Measurements from ENCODE around the gene TXN.

TXN gene

DNA sequence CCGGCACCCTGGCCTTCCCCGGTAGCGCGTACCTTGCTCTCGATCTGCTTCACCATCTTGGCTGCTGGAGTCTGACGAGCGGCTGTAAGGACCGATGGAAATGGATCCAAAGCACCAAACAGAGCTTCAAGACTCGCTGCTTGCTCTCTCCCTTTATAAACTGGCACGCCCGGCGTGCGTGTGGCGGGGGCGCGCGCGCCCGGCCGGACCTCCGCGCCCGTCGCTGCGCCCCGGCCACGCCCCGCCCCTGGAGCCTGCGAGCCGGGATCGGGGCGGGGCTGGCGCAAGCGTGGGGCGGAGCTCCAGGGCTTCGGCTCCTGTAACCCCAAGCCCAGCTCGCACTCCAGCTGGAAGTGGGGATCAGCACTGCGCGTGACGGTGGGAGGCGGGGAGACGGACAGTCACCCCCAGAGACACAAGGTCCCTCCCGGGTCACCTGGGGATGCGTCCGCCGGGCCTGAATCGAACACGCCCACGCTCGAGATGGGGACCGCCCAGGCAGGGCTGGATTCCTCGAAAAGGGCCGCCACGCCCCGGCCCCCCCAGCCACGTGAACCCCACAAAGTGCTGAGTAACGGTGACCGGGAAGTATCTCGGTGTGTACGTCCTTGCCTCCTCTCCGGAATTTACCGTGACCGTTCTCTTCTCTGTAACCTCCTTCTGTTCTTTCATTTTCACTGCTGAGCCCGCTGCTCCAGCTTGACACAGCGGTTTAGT, at the start of gene TXN:
TXN (minus strand) TSS at position 128 of the 717 bp plus-strand sequence; CDS start at position 56, 72 bp downstream.
- in situ Hi-C loops (cut with MboI; ENCODE audit: low sequenced_read_pairs): no loop called here

DNA sequence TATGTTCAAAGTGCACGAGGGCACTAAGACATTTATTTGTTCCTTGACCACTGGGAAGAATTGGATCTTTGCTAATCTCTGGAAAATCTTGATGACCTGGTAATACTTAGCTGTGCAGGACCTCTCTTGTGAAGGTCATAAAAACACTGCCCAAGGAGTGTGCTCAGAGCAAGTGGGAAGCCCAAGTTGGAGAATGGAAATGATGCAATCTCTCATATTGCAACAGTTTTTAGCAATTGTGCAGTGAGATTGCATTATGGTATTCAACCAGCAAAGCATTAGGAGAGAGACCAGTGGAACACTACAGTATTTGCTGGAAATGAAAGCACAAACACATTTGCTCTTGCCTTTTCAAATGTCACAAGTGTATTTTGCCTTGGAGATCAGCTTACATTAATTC, 46.8 kb upstream of the TXN start:
- in situ Hi-C loops (cut with MboI; ENCODE audit: low sequenced_read_pairs): no loop called here

DNA sequence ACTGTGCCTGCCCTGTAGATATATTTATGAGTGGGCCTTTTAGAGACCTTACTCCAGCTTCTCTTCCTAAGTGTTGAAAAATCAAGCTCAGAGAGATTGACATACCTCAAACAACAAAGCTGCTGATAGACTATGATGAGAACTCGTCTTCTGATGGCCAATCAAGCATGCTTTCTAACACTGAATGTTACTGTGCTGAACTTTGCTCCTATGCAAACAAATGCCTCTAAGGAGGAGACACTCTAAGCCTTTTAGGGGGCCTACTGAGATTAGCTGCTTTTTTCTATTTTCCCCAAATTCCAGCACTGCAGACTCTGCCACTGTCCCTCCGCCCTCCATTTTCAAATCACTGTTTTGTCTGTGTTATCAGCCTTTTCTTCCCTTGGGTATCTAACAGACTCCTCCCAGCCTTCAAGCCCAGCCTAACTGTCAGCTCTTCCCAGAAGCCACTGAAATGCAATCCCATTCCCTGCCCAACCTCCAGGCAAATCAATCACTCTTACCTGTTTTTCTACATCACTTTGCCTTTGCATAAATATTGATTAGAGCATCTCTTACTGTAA, 41.8 kb upstream of the TXN start:
- in situ Hi-C loops (cut with MboI; ENCODE audit: low sequenced_read_pairs): no loop called here

DNA sequence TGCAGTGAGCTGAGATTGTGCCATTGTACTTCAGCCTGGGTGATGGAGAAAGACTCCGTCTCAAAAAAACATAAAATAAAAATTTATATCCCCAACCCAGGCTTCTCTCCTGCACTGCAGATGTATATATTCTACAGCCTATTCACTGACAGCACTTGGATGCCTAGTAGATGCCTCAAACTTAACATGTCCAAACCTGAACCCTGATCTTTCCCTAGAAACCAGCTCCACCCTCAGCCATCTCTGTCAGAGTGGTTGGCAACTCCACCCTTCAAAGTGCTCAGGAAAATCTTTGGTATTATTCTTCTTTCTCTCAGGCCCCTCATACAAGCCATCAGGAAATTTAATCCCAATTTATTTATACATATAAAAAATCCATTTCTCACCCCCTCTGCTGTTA, 36.9 kb upstream of the TXN start:
- in situ Hi-C loops (cut with MboI; ENCODE audit: low sequenced_read_pairs): no loop called here

DNA sequence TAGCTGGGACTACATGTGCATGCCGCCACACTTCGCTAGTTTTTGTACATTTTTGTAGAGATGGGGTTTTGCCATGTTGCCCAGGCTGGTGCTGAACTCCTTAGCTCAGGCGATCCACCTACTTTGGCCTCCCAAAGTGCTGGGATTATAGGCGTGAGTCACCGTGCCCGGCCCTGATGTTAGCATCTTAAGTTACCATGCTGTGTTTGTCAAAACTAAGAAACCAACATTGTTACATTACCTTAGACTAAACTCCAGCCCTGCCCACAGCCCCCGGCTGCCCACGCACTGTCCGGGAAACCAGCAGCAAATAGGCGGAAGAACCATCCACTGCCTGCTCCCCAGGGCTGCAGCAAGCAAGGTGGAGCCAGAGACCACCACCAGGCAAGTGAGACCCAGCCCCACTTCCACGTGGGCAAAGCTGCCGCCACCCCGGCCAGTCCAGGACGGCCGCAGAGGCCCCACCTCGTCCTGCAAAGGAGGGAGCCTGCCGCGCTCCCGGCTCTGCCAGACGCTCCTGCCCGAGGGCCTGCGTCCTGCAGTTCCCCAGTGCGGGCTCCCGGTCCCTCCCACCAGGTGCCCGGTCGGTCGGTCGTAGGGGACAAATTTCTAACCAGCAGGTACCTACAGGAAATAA, 35.7 kb upstream of the TXN start:
- in situ Hi-C loops (cut with MboI; ENCODE audit: low sequenced_read_pairs): no loop called here

DNA sequence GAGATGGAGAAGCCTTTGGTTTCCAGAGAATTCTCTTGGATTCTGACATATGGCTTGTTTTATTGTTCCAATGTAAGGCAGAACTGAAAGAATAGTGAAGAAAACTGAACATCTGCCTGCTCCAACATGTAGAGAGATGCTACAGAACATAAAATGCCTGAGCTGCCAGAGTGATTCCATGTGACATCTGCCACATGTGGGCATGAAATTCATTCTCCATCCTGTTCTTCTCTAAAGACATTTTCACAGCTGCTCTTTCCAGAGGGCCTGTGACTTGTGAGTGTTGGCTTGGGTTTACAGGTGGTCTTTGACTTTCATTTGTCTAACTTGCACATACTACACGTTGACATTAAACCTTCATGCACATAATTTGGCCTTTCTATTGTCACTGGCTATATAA, 33.7 kb upstream of the TXN start:
- in situ Hi-C loops (cut with MboI; ENCODE audit: low sequenced_read_pairs): no loop called here

DNA sequence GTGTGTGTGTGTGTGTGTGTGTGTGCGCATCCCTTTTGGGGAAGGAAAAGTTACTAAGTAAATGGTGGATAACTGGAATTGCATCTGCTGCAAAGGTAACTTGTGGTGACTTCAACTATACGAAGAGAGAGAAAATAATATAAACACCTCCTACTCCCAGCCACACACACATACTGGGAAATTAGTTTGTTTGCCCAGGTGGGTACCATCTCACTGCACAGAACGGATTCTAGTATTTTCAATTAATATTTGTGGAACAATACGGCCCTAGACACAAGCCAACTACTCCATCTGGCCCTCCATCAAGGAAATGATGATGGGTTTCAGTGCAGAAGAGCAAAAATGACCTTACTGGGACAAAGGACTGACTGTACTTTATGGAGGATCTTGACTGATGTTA, 32.2 kb upstream of the TXN start:
- in situ Hi-C loops (cut with MboI; ENCODE audit: low sequenced_read_pairs): no loop called here

DNA sequence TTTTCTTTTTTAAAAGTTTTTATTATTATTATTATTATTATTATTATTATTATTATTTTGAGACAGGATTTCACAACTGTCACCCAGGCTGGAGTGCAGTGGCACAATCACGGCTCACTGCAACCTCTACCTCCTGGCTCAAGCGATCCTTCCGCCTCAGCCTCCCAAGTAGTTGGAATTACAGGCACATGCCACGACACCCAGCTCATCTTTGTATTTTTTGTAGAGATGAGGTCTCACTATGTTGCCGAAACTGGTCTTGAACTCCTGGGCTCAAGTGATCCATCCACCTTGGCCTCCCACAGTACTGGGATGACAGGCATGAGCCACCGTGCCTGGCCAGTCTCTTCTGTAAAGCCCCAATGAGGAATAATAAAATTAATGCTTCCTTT, 31.0 kb upstream of the TXN start:
- in situ Hi-C loops (cut with MboI; ENCODE audit: low sequenced_read_pairs): no loop called here

DNA sequence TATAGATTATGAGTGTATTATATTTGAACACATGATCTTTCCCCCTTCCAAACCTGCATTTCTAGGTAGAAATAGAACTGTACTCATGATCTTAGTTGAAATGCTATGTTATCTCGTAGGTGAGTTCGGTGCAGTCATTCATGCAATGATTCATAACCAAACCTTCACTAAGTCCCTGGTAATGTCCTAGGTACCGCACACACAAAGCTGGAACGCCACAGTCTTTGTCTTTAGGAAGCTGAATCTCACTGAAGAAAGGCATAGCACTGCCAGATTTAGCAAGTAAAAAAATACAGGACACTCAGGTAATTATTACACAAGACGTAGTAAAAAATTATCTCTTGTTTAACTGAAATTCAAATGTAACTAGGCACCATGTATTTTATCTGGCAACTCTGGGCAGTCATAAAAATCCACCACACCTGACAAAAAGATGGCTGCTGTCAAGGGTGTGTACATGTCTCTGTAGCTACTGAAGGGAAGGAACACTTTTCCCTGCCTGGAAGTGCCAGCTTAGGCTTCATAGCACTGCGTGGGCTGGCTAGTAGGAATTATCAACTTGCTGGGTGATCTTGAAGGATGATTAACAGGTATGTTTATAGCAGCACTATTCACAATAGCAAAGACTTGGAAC, 28.0 kb upstream of the TXN start:
- in situ Hi-C loops (cut with MboI; ENCODE audit: low sequenced_read_pairs): no loop called here

DNA sequence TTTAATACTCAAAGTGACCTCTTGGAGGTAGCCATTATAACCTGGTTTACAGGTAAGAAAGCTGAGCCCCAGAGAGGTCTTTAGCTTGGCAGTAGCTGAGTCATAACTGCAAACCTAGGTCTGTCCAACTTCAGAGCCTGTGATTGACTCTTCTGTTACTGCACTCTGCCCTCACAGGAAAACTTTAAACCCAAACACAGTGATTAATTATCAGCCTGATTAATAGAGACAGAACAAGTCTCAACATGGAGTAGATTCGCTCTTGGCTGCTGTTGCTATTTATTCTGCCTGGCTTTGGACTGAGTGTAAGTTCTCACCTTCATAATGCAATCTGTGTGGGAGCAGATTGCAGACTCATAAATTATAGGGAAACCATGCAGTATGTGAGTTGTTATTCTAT, 27.4 kb upstream of the TXN start:
- in situ Hi-C loops (cut with MboI; ENCODE audit: low sequenced_read_pairs): no loop called here

DNA sequence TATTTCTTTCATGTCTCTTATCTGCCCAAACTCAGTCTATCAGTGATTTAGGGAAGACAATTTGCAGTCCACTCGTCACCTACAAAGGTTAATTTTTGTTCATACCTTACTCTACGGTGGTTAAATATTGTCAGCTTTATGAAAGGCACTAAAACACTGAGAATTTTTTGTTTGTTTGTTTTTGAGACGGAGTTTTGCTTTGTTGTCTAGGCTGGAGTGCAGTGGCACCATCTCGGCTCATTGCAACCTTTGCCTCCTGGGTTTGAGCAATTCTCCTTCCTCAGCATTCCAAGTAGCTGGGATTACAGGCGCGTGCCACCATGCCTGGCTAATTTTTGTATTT, 26.4 kb upstream of the TXN start:
- in situ Hi-C loops (cut with MboI; ENCODE audit: low sequenced_read_pairs): no loop called here

DNA sequence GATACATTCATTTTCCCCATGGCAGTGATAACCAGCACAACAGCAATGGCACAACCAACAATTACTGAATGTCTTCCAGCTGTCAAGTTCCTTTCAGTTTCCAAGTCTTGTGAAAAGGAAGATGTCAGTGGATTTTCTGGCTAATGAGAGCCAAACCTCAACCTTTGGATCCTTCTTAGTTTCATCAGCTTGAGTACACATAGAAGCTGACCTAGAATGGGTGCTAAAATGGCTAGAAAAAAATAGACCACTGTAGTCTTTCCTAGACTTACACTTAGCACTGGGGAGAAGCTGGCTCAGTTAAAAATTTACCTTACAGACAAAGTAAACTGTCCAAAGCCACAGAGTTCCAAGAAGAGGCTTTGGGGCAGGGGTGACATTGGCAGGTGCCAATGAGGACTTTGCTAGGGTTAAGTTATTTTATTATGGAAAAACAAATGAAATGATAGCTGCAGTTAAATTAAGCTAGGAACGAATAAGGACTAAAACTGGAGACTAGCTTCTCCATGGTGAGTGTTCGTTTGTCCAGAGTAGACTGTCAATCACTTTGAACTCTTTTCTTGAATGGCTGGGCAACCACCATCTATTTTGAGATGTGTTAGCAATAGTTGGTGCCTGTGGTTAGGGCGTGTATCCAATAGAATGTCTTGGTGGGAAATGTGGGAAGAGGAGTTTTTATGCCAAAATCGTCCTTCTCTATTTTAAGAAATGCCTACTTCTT, 25.9 kb upstream of the TXN start:
- in situ Hi-C loops (cut with MboI; ENCODE audit: low sequenced_read_pairs): no loop called here

DNA sequence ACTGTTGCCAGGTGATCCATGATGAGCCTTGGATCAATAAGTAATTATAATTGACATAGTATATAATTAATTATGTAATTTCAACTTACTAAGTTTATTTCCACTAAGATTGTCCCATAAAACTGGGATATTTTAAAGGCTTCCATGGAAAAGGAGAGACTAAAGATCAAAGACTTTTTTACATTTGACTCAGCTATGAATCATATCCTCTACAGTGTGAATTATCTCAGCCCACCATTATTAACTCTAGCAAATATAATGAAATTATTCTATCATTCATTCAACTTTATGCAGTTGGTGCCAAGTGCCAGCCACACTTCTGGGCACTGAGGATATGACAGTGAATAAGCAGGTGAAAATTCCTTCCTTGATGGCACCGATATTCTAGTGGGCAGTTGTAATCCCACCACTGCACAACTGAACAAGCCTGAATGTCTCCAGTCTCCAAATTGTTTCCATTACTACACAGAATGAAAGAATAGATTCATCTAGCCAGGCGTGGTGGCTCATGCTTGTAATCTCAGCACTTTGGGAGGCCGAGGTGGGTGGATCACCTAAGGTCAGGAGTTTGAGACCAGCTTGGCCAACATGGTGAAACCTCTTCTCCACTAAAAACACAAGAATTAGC, 21.9 kb upstream of the TXN start:
- in situ Hi-C loops (cut with MboI; ENCODE audit: low sequenced_read_pairs): no loop called here

DNA sequence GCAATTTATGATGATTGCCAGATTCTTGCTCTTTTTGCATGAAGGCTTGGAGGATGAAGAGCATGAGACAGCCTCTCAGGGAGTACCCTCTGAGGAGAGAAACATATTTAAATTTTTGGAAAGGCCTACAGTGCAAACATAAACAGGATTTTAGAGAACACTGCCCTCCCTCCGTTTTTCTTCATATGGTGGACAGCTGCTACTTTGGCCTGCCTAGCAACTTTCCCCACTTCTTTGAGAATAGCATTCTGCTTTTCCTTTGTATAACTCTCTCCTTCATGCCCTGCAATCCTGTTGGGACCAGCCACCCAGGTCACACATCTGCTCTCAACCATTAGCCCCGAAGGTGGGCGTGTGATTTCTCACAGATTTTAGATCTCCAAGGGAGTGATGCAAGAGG, 20.5 kb upstream of the TXN start:
- in situ Hi-C loops (cut with MboI; ENCODE audit: low sequenced_read_pairs): no loop called here

DNA sequence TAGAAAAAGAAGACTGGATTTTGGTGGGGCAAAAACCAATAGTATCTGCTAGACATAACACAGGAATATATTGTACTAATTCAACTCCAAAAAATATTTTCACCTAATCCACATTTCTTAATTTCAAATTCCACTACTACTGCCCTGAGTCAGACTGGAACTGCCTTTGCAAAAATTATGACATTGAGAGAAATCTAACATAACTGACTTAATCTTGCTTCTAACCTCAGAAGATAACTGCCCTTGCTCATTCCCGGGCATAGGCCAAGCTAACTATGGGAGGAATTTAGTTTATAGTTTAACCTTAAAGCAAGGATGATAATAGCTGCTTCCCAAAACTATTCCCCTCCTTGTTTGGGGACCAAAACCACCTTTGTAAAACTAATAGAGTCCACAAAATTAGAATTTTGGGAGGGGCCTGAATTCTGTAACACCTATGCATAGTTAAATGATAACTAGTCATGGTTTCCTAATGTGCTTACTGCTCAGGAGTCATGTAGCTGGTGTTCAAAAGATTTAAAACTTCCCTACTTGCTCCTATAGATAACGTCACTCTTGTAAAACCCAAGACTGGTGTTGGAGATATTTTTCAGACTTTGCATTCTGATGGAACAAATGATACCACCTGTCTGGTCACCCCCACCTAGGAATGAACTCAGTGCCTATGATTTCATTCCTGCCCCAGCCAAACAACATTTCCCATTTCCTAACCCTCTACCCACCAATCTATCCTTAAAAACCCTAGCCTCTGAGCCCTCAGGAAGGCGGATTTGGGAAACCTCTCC, 14.1 kb upstream of the TXN start:
- in situ Hi-C loops (cut with MboI; ENCODE audit: low sequenced_read_pairs): no loop called here

DNA sequence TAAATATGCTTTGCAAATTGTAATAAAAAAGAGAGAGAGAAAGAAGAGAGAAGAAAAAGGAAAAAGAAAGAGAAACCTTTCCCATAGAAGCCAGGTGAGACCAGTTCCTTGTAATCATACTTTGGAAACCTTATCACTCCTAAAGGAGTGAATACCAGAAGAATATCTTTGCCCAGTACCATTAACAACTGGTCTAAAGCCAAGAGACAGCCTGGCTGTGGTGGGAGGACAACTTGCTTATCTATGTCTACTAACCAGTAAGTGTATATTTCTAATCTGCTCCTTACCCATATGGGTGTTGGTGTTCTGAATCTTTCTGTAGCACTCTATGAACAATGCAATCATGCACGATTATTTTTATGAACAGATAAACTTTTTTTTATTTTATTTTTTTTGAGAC, 10.5 kb upstream of the TXN start:
- in situ Hi-C loops (cut with MboI; ENCODE audit: low sequenced_read_pairs): no loop called here

DNA sequence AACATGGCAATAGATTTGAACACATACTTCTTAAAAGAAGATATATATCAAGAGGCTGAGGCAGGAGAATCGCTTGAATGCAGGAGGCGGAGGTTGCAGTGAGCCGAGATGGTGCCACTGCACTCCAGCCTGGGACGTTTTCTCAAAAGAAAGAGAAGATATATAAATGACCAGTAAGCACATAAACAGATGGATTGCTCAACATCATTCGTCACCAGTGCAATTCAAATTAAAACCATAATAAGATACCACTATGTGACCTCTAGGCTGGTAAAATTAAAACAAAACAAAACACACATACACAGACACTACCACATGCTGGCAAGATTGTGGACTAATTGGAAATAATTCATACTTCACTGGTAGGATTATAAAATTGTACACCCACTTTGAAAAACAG, 5.3 kb upstream of the TXN start:
- in situ Hi-C loops (cut with MboI; ENCODE audit: low sequenced_read_pairs): no loop called here

DNA sequence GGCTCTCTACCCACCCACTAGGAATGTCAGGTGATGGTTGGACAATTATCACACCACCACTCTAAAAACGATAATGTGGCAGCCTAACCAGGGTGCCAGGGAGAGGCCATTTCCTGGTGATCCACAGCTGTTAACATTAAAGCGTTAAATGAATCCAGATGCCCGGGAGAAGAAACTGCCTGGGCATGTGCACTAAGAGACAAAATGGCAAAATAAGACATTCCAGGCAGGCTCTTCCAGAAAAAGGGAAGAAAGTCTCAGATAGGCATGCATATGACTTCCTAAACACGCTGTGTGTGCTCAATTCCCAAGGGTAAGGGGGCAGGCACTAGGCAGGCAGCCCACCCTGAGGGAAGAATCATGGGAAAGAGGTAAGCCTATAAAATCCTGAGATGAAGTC, 4.6 kb upstream of the TXN start:
- in situ Hi-C loops (cut with MboI; ENCODE audit: low sequenced_read_pairs): no loop called here

DNA sequence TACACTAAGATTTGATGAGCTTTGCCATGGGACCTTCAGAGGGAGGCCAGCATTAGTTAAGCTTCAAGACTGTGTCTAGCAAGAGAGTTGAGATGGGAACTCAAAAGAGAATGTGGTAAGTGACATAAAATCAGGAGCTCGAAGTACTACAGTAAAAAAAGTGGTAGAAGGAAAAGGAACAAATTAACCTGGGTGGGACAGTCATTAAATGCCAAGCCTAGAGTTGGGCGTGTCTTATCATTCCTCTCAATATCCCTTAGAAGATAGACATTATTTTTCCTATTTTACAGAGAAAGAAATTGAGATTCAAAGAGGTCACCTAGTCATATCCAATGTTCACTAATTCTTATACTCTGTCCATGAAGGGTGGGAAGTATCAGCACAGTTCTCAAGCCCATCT, 3.3 kb upstream of the TXN start:
- in situ Hi-C loops (cut with MboI; ENCODE audit: low sequenced_read_pairs): no loop called here

DNA sequence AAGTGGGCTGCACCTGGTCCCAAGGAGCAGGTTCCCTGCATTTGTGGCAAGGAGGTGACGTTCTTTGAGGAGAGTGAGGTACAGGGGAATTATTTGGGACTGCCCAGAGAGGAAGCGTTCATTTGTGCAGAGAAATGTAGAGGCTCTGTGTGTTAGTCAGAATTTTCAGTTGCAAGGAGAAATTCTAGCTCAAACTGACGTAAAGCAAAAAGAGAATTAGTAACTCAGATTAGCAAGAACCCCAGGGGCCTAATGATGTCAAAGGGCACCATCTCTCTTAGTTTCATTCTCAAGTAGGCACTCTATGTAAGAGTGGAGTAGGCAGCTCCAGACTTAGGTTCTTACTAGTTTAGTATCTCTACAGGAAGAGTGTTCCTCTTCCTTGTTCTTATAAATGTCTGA, 2.4 kb upstream of the TXN start:
- in situ Hi-C loops (cut with MboI; ENCODE audit: low sequenced_read_pairs): no loop called here
